Stimulated activated CD4-positive, alpha-beta T cell treated with anti-CD3 and anti-CD28 coated beads, Interleukin-12 subunit alpha, Interleukin-12 subunit beta, amount 100 ng/mL, for 48 hours (primary cell): ENCODE results near the gene OSBPL1A.
A peak's percentile ranks its signal among the peaks of the same experiment; 100 is the strongest.

Source experiments
- DNase-seq, 3 donors: peaks; one replicate each; pipeline ENCODE4 v3.0.0-alpha.2; 2020; ENCODE audit warnings: low read depth in 2 of 3, low spot score in 1 of 3

OSBPL1A gene

DNA sequence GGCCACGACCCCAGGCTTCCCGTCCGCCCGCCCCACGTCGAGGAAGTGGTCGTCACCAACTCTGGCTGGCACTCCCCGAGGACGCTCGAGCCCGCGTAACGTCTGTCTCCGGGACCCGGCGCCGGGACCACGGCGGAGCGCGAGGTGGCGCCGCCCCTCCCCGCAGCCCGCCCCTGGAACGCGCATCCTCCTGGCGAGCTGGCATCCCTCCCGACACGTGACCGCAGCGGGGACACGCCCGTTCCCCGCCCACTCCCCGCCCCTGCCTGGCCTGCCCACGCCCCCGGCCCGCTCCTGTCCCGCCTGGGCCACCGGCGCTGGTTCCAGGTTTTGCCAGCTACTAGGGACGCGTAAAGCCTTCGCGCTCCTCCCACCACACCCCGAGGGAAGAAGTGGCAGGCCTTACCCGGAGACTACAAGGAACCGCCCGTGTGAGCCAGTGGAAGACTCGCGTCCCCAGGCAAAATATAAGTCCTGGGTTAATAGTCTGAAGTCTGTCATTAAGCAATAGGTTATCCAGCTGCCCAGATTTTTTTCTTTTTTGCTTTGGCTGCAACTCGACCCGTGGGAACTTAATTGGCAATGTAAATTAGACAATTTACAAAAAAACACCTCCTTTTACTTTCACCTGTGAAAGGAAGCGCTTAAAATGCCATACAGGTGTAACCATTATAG is at the start of gene OSBPL1A:
Gene OSBPL1A (minus strand): TSS at position 131 of the 675 bp plus-strand sequence. CDS start 20,291 bp downstream, outside the sequence.
- peak; percentile 57 to 74 (median 67) for DNase-seq

DNA sequence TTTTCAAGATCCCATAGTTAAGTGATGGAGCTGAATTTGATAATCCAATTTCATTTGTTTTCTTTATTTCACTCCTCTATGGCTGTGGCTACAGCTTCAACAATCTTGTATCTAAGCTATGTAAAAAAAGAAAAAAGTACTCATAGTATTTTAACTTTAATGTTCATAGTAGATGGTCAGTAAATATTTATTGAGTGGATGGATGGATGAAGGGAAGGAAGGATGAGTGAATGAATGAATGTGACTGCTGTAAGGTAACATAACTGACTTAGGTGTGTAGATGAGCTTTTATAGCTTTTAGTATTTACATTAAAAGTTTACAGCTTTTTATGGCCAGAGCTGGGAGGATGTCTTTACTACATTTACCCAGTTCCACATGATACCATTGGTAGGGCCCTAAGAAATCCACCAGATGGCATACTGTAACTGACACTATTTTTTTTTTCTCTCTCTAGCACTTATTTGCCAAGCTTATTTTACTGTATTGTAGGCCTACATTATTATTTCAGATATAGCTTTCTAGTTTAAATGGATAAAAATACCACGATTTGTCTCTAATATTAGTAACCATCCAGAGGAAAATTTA is 49.4 kb upstream of the OSBPL1A start:
- DNase-seq, result no peak

DNA sequence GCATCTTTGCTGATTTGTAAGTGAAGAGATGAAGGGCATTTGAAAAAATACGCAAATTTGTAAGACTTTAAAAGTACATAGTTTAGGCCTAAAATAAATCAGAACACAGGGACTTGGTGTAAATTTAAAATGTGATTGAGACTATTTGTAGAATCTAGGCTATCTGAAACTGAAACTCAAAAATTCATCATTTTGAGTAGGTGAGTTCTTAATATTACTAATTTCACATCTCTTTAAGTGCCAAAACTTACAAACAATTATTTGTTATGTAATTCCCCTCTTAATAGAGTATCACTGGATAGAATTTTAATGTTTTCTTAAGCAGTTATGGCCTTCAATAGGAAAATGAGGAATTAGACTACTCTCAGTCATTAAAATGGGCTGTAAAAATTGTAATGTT is 48.8 kb upstream of the OSBPL1A start:
- no peak for DNase-seq

DNA sequence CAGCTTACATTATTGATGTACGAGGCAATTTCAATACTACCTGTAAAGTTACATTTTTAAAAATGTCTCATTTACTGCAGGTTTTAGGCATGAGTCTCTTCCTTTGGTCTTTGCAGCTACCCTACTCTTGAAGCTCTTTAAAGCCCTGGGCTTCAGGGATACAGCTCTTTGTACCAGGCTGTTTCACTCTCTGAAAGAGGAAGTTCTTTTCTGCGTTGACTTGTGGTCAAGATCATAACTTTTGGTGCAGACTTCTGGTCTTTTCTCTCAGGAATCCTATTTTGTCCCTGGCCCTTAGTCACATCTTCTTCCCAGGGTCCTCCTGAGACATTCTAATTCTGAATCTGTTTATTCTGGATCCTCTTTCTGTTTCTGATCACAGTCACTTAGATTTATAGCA is 46.2 kb upstream of the OSBPL1A start:
- no peak for DNase-seq

DNA sequence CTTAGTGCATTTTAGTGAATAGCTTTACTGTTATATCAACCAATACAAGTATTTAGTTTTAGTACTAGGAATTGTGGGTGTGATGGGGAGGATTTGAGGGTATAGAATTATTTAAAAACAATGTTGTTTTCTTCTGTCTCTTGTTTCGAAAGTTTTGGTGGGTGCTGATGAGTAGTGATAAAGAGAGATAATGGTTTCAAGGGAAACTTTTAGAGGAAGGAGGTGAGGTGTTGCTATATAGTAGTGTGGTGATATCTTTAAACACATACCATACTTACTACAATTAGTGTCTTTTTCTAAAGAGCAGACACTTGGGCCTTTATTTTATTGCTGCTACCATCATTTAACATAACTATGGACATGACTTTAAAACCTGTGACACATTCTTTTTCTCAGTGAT is 39.3 kb upstream of the OSBPL1A start:
- DNase-seq, result no peak

DNA sequence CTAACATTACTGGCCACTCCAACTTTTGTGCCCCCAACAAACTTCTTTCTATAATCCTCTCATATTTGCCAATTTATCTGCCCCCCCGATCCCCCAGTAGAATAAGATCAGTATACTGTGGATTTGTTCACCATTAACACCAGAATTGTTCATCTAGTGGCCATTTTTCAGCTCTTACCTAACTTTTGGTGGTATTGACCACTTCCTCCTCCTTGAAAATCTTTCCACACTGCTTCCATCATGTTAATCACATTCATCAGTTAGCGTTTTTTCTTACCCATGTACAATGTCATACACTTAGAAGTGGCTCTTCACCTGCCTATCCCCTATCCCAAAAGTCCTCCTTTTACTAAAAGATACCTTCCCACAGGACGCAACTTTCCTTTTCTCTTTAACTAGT is 35.0 kb upstream of the OSBPL1A start:
- DNase-seq, result no peak

DNA sequence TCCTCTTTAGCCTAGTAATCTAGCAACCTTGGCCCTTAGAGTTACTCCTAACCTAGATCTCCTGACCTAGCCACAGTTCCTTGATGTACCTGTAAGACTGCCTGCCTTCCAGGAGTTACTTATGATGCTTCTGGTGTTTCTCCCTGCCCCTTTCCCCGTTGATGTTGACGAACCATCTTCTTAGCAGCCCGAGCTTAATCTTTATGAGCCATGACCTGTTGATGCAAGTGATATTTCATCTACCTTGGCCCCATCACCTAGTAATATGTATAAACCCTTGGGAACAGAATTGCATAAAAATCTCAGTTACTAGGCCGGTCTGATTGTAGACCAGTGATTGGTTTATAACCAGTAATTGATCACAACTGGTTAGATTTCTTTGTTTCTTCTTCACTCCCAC is 31.6 kb upstream of the OSBPL1A start:
- no peak for DNase-seq

DNA sequence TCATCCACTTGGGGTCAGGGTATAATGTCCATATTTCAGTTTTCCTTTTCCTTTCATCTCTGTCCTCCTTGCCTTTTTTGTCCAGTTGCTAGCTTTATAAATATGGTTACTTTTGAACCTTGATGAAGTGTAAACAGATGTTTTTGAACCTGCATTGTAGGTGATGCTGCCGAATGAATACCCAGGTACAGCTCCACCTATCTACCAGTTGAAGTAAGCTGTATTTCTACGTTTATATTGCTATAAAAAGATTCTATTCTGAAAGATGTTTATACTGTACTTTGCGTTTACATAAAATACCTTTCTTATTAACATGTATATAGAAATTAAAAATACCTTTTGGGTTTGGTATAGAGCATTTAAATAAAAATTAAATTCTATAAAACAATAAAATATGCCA is 31.1 kb upstream of the OSBPL1A start:
- no peak for DNase-seq

DNA sequence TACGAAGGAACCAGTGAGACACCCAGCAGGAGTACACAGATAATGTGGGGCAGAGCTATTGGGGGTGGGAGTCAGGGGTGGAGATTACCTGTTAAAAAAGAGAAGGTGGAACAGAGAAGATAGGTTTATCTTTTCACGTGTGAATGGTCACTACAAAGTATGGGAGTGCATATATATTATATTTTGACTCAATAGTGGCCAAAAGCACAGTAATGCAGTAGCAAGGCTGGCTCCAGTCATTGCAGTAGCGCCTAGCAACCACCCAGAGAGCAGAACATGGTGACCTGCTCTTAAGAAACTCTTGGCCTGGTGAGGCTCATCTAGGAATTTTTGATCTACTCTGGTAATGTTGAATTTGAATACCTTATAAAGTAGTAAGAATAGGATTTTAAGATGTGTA is 29.9 kb upstream of the OSBPL1A start:
- no peak for DNase-seq

DNA sequence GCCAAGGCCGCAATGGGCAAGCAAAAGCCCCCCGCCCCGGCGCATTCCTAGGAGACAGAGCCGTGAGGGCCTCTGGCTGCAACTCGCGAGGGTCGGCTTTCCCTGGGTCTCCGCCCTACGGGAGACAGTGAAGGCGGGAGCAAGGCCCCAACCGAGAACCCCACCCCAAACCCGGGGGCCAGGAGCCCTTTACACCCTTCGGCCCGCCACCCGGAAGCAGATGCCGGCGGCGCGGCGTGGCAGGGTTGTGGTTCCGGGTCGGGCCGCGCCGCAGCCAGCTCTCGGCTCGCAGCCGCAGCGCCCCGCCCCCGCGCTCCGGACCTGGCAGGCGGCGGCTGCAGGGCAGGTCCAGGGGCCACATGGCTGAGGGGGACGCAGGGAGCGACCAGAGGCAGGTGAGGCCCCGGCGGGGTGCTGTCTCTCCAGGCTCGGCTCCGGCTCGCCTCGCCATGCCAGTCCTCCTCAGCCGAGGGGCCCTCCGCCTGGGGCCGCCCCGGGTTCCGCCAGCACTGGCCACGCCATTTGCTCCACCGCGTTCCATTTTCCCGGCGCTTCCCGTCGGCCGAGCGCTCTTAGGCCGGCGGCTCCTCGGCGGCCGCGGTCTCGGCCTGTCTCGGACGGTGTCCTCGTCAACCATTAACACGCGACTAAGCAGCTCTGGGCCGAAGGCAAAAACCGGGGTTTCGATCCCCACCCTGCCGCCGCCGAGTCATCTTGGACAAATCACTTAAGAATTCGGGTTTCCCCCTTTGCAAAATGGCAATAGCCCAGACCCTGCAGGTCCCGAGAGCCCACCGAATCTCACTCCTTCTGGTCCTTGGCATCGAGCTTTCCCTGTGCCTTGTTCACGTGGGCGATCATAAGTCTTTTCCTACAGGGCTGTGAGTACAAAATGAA is 29.0 kb upstream of the OSBPL1A start, which contains the start of gene IMPACT:
Gene IMPACT (plus strand): TSS at position 273 of the 897 bp plus-strand sequence. CDS start 87 bp downstream, at position 360.
- peak; percentile 37 to 75 (median 52) for DNase-seq

DNA sequence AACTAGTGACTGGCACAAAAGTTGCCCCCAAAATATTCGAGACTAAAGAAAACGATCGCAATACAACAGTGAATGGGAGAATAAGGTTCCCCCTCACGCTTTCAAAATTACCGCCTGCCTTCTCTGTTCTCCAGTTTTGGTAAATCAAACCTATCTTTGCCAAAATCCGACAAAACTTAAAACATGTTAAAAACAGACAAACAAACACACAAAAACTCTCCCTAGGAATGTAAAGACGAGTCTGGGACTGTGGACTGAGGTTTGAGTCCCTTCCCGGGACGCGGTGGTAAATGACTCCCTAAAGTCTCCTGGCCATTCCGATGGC is 28.4 kb upstream of the OSBPL1A start:
- no peak for DNase-seq

DNA sequence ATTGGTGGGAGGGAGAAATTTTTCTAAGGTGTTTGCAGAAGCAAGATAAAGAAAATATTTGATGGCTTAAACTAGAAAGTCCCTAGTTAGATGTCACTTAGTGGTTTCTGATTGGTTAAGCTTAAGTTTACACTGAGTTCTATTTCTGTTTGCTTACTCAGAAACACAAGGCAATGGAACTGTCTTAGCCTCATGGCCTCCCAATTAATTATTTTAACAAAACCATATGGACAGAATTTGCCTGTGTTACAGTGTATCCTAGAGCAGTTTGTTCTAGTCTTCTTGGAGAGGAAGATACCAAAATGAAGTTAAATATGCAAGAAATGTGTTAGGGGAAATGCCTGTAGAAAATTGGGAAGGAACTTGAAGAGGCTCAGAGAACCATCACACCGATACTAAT is 24.2 kb upstream of the OSBPL1A start:
- no peak for DNase-seq

DNA sequence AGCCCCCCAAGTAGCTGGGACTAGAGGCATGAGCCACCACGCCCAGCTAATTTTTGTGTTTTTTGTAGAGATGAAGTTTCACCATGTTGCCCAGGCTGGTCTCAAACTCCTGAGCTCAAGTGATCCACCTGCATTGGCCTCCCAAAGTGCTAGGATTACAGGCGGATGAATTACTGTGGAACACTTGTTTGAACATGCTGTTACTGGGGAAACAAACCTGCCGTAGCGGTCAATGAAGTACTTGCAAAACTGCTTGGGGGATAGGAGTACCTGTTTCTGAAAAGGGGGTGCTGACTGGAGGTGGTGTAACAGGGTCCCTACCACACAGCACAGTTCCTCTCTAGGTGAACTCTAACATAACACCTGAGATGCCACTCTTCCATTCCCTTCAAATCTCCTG is 22.9 kb upstream of the OSBPL1A start:
- DNase-seq, result no peak

DNA sequence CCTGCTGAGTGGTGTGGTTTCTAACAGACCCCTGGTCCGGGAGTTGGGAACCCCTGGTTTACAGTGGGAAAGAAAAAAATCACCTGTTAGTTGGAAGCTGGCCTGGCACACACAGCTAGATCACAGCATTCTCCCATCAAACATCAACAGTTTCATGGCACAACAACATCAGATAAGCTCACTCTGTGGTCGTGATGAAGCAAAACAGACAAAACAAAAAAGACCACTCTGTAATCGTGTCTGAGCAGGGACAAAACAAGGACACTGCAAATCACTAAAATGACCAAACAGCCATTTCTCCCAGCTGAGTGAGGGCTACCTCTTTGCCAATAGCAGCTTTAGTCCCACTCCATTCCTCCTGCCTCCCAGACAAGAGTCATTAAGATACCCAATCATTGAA is 19.9 kb upstream of the OSBPL1A start:
- DNase-seq, result no peak

DNA sequence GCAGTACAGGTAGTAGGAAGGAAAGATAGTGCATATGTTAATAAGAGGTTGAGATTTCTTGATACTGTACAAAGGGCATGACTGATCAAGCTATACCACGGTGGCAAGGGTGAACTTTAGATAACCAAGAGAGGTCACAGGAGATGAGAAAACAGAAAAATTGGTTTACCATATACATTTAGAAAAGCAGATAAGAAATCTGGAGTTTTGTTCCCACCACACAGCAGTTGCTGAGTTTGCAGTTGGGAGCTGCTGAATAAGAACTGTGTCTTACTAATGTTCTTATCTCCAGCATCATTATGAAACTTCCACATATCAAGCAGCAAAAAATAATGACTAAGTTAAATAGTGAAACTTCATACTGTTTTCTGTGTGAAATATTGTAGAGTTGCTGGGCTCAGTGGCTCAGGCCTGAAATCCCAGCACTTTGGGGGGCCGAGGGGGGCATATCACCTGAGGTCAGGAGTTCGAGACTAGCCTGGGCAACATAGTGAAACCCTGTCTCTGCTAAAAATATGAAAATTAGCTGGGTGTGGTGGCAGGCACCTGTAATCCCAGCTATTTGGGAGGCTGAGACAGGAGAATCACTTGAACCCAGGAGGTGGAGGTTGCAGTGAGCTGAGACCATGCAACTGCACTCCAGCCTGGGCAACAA is 16.9 kb upstream of the OSBPL1A start:
- DNase-seq, result peak in 2 of 3 donors; percentile 15 to 27

DNA sequence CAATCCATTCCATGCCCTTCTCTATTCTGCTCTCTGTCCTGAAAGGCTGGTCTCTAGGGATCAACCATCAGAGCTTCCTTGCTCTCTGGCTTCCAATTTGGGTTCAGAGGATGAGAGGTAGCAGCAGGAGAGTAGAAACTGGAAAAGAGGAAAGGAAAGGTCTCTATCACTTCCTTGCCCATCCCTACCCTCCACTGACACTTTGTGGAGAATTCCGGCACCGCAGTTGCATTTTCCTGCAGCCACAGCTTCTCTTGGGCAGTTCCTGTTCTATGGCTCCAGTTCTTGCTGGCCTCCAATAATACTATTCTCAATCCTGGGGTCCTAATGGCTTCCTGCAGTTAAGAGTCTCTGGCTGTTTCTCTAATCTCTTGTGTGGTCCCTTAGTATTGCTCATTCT is 15.5 kb upstream of the OSBPL1A start:
- no peak for DNase-seq

DNA sequence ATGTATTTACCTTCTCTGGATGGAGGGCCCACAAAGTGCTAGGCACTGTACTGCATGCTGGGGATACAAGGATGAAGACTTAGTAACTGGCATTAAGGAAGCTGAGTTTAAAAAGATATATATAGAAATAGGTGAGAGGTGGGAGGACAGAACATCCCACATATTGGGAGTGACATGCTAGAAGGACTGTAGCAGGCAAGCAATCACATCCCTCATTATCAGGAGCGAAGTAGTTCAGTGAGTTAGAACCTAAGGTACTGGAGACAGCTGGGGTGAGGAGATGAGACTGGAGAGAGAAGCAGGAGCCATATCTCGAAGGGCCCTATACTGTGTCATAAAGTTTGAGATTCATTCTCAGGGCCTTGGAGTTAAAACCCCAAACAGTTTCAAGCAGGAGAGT is 10.9 kb upstream of the OSBPL1A start:
- DNase-seq, result no peak

DNA sequence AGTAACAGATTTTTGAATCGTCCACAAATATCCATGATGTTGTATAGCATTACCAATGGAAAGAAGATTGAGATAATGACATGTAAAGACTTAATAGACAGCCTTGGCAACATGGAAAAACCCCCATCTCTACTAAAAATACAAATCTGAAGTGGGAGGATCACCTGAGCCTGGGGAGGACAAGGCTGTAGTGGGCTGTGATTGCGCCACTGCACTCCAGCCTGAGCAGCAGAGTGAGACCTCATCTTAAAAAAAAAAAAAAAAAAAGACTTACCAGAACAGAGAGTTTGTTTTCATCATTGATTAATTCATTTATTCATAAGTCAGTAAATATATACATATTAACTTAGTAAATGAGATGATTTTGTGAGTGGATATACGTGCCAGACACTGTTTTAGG is 7.0 kb upstream of the OSBPL1A start:
- no peak for DNase-seq

DNA sequence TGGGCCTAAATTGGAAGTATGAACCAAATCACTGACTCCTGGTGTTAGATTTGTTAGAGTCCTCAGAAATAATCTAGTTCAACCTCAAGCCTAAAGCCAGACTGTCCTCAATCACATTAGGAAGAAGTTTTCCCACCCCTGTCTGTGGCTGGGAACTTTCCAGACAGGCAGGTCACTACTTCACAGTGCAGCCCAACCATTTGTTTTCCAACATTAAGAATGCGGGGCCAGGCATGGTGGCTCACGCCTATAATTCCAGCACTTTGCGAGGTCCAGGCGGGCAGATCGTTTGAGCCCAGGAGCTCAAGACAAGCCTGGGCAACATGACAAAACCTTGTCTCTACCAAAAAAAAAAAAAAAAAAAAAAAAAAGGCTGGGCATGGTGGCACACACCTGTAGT is 5.5 kb upstream of the OSBPL1A start:
- no peak for DNase-seq

DNA sequence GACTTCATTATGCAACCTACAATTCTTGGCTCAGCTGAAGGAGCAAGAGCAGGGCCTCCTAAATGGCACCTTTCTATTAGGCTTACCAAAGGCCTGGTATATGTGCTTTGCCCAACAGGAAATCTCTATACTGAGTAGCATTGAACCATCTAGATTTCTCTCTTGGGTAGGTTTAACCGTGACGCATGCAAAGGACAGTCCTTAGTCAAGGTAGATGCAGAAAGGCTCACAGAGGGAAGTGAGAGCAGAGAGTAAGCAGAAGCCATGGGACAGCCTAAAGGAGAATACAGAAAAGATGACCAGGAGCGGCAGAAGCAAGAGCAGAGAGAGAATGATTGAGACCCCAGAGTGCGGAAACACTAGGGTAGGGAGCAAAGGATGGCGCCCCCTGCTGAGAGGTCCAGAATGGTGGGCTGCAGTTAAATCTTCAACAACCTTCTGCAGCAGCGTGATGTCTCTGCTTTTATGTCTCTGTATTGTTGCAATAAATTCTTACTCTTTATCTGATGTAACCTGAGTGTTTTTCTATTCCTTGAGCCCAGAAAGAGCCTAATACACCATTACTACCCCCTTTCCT is 4.7 kb upstream of the OSBPL1A start:
- DNase-seq, result no peak

DNA sequence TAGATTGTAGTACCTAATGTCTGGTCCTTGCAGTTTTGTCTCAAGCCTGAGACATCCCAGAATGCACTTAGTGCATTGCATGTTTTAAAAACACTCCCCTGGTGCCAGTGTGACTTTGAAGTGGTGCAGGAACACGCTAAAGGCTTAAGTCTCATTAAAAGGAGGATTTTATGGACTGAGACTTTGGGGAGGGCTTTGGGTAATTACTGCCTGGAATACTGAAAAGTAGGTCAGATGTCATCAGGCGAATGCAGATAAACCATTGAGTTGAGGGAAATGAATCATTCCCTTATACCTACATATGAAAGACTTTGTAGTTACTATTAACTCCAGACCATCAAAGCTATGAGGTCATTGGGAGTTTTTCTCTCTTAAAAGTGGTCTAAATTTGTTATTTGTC is 3.0 kb upstream of the OSBPL1A start:
- DNase-seq, result no peak
